ENCODE results near the gene TBC1D4. TPM values are rescaled to one million over a fixed set of nuclear protein-coding genes. Genes with fewer than 3 reads are reported as not detected.

TBC1D4 gene
- total and polyA plus RNA-seq, 9 donors, result 14.3 to 24.0 (median 20.3) TPM

DNA sequence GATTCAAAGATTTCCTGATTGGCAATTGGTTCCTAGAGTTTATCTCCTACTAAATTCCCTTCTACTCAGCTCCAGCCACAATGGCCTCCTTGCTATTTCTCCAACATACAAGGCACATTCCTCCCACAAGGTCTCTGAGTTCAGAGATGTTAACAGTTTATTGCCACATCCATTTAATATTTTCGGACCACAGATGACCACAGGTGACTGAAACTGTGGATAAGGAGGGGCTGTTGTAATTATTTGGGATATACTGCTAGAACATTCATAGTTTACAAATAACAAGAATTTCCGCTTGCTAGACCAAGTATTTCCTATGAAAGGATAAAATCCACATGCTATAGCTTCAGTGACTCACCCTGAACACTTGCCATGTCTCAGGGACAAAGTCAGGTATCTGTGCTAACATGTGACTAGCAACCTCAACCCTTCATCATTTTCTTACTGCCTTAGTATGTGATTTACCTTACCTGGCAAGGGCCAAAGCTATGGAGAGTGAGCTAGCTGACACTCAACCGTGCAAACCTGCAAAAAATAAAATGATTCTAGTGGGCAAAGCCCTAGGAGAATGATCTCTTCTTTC, 117.7 kb downstream of the TBC1D4 start:
- WGBS (ENCODE audit: insufficient coverage), result 86% methylated on average over 1 of the region's 3 CpGs
- Histone ChIP-seq H3K4me1 (ENCODE audit: control insufficient read depth, insufficient read depth, low read length) (peaks cover 5% of the 10 kb centered on the region), H3K27me3 (ENCODE audit: control insufficient read depth, insufficient read depth, low read length) (no peaks in the 10 kb centered on the region), H3K4me3 (ENCODE audit: low read length) (no peak overlapping the region), H3K36me3 (ENCODE audit: control insufficient read depth, insufficient read depth, low read length) (peaks cover 5% of the 10 kb centered on the region), H3K9me3 (replicated peaks; ENCODE audit: control insufficient read depth, low read depth, low read length) (no peaks in the 10 kb centered on the region), H3K27ac (ENCODE audit: low read length) (no peak overlapping the region)
- DNase-seq, result no peak

DNA sequence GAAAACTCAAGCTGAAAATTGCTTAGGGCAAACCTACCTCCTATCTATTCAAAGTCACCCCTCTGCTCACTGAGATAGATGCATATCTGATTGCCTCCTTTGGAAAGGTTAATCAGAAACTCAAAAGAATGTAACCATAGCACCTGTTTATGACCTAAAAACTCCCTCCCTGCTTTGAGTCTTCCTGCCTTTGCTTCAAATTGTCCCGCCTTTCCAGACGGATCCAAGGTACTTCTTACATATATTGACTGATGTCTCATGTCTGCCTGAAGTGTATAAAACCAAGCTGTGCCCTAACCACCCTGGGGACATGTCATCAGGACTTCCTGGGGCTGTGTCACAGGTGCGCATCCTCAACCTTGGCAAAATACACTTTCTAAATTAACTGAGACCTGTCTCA, 118.6 kb downstream of the TBC1D4 start:
- 75% methylated on average over 2 of the region's 3 CpGs for WGBS (ENCODE audit: insufficient coverage)
- Histone ChIP-seq H3K27ac (ENCODE audit: low read length) (no peak overlapping the region), H3K4me1 (ENCODE audit: control insufficient read depth, insufficient read depth, low read length) (peaks cover 5% of the 10 kb centered on the region), H3K4me3 (ENCODE audit: low read length) (no peak overlapping the region), H3K36me3 (ENCODE audit: control insufficient read depth, insufficient read depth, low read length) (peaks cover 5% of the 10 kb centered on the region), H3K27me3 (ENCODE audit: control insufficient read depth, insufficient read depth, low read length) (no peaks in the 10 kb centered on the region), H3K9me3 (replicated peaks; ENCODE audit: control insufficient read depth, low read depth, low read length) (no peaks in the 10 kb centered on the region)
- no peak for DNase-seq

DNA sequence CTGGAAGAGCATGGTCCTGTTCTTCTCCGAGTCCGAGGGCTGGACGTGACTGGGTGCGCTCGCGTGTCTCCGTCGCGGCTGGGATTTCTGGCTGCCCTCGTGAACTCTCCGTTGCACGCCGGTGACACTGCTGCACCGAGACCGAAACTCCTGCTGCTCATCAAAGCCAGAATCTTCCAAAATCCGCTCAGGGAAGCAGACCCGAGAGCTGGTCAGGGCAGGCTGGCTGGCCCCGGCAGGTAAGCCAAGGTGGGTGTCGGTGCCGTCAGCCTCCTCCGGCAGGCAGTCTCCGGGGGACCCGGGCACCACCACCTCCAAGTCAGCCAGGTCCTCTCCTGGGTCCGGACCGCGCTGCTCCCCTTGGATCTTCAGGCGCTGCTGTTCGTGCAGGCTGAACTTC, 119.9 kb downstream of the TBC1D4 start:
- no peak for DNase-seq
- H3K27ac ChIP-seq (ENCODE audit: low read length), result no peak overlapping the region
- H3K36me3 ChIP-seq (ENCODE audit: control insufficient read depth, insufficient read depth, low read length), result peaks cover 5% of the 10 kb centered on the region
- H3K4me3 ChIP-seq (ENCODE audit: low read length), result no peak overlapping the region
- H3K27me3 ChIP-seq (ENCODE audit: control insufficient read depth, insufficient read depth, low read length), result no peaks in the 10 kb centered on the region
- 99% methylated on average over 28 of the region's 28 CpGs for WGBS (ENCODE audit: insufficient coverage)
- peaks cover 3% of the 10 kb centered on the region for H3K4me1 ChIP-seq (ENCODE audit: control insufficient read depth, insufficient read depth, low read length)
- no peaks in the 10 kb centered on the region for H3K9me3 ChIP-seq (replicated peaks; ENCODE audit: control insufficient read depth, low read depth, low read length)

DNA sequence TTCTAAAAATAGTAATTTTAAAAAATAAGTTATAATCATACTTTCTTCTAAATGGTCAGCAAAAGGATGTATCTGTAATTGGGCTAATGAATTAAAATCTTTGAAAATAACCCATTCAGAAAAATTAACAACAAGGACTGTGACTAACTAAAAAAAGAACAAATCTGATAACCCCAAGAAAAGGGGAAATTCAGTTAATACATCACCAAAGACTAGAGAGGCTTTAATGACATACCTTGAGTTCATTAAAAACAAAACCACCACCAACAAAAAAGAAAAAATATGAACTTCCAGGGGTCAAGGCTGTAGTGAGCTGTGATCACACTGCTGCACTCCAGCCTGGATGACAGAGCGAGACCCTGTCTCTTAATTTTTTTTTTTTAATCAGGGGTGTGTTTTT, 121.8 kb downstream of the TBC1D4 start:
- no peaks in the 10 kb centered on the region for H3K27me3 ChIP-seq (ENCODE audit: control insufficient read depth, insufficient read depth, low read length)
- H3K36me3 ChIP-seq (ENCODE audit: control insufficient read depth, insufficient read depth, low read length), result peaks cover 5% of the 10 kb centered on the region
- no CpG with 5 or more reads among the region's 1 CpG for WGBS (ENCODE audit: insufficient coverage)
- H3K4me1 ChIP-seq (ENCODE audit: control insufficient read depth, insufficient read depth, low read length), result no peaks in the 10 kb centered on the region
- no peaks in the 10 kb centered on the region for H3K9me3 ChIP-seq (replicated peaks; ENCODE audit: control insufficient read depth, low read depth, low read length)
- no peak overlapping the region for H3K4me3 ChIP-seq (ENCODE audit: low read length)
- no peak for DNase-seq
- H3K27ac ChIP-seq (ENCODE audit: low read length), result no peak overlapping the region

DNA sequence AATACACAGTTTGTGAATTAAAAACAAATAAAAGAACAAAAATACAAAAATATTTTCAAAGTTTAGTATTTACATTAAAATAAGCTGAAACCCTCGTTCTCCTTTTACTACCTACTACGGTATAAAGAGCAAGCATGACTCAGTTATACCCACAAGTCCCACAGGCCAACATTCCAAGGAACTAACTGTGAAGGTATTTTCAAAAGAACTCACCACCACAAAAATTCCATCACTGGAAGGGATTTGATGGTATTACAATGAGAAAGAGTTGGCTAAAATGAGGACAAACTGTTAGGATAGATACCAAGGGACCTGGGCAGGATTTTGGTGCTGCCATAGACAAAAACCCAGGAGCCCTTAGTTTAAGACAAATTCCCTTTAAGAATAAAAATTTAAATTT, 122.7 kb downstream of the TBC1D4 start:
- Histone ChIP-seq H3K36me3 (ENCODE audit: control insufficient read depth, insufficient read depth, low read length) (peaks cover 11% of the 10 kb centered on the region), H3K27me3 (ENCODE audit: control insufficient read depth, insufficient read depth, low read length) (no peaks in the 10 kb centered on the region), H3K27ac (ENCODE audit: low read length) (no peak overlapping the region), H3K4me3 (ENCODE audit: low read length) (no peak overlapping the region), H3K9me3 (replicated peaks; ENCODE audit: control insufficient read depth, low read depth, low read length) (no peaks in the 10 kb centered on the region), H3K4me1 (ENCODE audit: control insufficient read depth, insufficient read depth, low read length) (no peaks in the 10 kb centered on the region)
- no CpG with 5 or more reads among the region's 2 CpGs for WGBS (ENCODE audit: insufficient coverage)
- DNase-seq, result no peak

DNA sequence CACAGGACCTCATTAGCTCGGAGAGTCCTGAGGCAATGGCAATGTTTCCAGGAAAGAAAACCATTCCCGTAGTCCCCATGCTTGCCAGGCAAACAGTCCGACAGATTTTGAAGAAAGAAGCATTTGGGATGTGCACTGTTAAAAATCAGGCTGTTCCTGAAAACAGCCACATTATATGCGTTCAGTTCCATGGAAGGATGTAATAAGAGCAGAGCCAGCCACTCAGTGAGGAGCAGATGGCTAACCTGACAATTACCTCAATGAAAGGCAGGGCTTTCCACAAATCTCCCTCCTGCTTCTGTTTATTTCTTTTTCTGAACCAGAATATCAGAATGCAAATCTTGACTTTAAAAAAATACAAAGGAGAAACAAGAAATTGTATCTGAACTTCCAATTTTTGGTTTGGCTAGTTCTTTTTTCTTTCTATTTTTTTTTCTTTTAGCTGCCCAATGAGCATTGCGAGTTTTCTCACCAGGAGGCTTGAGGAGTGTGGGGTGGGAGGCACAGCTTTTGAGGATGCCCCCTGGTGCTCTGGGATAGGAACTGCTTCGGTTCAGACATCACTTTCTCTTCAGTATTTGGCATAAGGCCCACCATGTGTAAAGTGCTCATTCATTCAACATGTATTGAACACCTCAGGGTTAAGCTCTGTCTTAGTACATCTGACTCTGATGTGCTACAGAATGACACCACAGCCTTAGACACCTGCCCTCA, 124.2 kb downstream of the TBC1D4 start:
- H3K9me3 ChIP-seq (replicated peaks; ENCODE audit: control insufficient read depth, low read depth, low read length), result no peaks in the 10 kb centered on the region
- H3K4me3 ChIP-seq (ENCODE audit: low read length), result no peak overlapping the region
- H3K36me3 ChIP-seq (ENCODE audit: control insufficient read depth, insufficient read depth, low read length), result peaks cover 16% of the 10 kb centered on the region
- peak; percentile 37 for DNase-seq
- WGBS (ENCODE audit: insufficient coverage), result 86% methylated on average over 4 of the region's 6 CpGs
- no peaks in the 10 kb centered on the region for H3K27me3 ChIP-seq (ENCODE audit: control insufficient read depth, insufficient read depth, low read length)
- no peak overlapping the region for H3K27ac ChIP-seq (ENCODE audit: low read length)
- H3K4me1 ChIP-seq (ENCODE audit: control insufficient read depth, insufficient read depth, low read length), result no peaks in the 10 kb centered on the region

DNA sequence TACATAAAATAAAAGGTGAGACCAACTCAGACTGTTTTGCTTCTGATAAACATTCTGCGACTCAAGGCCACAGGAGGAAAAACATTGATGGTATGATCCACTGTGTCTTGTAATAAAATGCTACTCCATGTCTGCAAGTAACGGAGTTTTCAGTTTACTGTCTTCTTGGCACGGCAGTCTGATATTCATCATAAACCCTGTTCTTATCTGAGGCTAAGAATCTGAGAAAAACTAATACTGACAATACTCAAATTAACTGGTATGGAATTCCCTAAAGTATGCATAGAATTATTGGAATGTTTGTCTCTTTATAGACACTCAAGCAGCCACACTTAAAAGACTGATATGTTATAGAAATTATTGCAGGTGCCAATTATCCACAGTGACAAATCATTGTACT, 125.5 kb downstream of the TBC1D4 start:
- no peak overlapping the region for H3K4me3 ChIP-seq (ENCODE audit: low read length)
- WGBS (ENCODE audit: insufficient coverage), result no CpG with 5 or more reads among the region's 3 CpGs
- DNase-seq, result no peak
- no peak overlapping the region for H3K27ac ChIP-seq (ENCODE audit: low read length)
- H3K27me3 ChIP-seq (ENCODE audit: control insufficient read depth, insufficient read depth, low read length), result no peaks in the 10 kb centered on the region
- no peaks in the 10 kb centered on the region for H3K9me3 ChIP-seq (replicated peaks; ENCODE audit: control insufficient read depth, low read depth, low read length)
- peaks cover 11% of the 10 kb centered on the region for H3K36me3 ChIP-seq (ENCODE audit: control insufficient read depth, insufficient read depth, low read length)
- H3K4me1 ChIP-seq (ENCODE audit: control insufficient read depth, insufficient read depth, low read length), result no peaks in the 10 kb centered on the region

DNA sequence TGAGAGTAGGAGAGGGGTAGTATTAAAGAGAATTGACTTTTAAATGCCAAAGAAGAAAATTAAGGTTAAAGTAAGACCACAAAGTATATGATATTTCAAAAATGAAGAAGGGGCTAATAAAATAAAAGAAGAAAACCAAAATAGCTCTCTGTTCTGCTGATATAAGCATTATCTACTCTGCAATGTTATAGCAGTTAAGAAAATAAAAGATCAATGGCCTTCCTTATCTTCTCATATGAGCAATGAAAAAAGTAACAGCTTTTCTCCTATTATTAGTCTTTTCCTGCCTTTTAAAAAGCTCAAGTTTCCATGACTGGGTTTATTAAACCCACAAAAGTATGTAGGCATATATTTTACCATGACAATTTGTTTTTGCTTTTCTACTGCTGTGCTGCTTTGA, 126.4 kb downstream of the TBC1D4 start:
- Histone ChIP-seq H3K36me3 (ENCODE audit: control insufficient read depth, insufficient read depth, low read length) (peaks cover 11% of the 10 kb centered on the region), H3K9me3 (replicated peaks; ENCODE audit: control insufficient read depth, low read depth, low read length) (no peaks in the 10 kb centered on the region), H3K4me3 (ENCODE audit: low read length) (no peak overlapping the region), H3K4me1 (ENCODE audit: control insufficient read depth, insufficient read depth, low read length) (no peaks in the 10 kb centered on the region), H3K27ac (ENCODE audit: low read length) (no peak overlapping the region), H3K27me3 (ENCODE audit: control insufficient read depth, insufficient read depth, low read length) (no peaks in the 10 kb centered on the region)
- no peak for DNase-seq

DNA sequence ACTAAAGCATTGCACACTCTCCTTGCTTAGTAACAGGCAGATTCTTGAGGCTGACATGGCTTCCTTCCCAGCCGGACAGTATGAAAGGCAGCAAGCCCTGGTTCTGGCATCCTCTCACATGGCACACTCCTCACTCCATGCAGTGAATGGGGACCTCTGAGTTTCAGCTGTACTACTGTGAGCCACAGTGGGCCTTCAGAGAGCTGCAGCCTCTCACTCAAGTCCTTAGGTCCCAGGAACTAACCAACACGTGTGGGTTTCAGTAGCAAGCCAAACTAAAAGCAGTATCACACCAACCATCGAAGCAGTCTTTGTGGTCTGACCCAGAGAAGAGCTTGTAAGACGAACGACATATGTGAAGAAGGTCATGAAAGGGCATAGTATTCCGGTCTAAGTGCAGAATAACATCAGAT, 128.2 kb downstream of the TBC1D4 start:
- Histone ChIP-seq H3K4me3 (ENCODE audit: low read length) (no peak overlapping the region), H3K9me3 (replicated peaks; ENCODE audit: control insufficient read depth, low read depth, low read length) (no peaks in the 10 kb centered on the region), H3K36me3 (ENCODE audit: control insufficient read depth, insufficient read depth, low read length) (peaks cover 14% of the 10 kb centered on the region), H3K27me3 (ENCODE audit: control insufficient read depth, insufficient read depth, low read length) (no peaks in the 10 kb centered on the region), H3K4me1 (ENCODE audit: control insufficient read depth, insufficient read depth, low read length) (no peaks in the 10 kb centered on the region), H3K27ac (ENCODE audit: low read length) (no peak overlapping the region)
- 93% methylated on average over 3 of the region's 6 CpGs for WGBS (ENCODE audit: insufficient coverage)
- no peak for DNase-seq

DNA sequence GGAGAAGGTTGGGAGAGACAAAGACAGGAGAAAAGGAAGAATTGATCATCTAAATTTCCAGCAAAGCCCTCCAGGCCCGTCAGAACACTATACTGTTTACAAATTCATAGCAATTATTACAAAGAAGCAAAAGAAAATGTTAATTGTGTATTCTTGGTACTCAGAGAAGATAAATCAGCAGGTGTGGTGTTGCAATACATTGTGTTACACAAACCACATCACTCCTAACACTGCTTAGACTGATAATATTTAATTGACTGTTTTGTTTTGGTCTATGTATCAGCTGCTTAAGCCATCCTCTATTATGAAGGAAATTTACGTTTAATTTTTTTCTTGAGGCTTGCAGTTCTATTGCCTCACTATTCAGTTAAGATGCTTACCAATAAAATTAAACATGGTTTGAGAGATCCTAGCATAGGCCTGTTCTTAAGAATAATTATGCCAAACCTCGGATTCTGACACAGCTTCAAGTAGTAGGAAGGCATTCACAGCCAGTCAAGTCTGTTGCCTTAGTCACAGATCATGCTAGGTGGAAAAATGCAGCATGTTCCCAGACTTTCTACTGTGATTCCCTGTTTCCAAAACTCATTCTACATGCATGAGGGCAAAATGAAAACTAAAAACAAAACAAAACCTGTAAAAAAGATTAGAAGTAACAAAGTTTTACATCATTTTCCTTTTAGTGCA, 129.2 kb downstream of the TBC1D4 start:
- Histone ChIP-seq H3K4me3 (ENCODE audit: low read length) (no peak overlapping the region), H3K4me1 (ENCODE audit: control insufficient read depth, insufficient read depth, low read length) (no peaks in the 10 kb centered on the region), H3K27ac (ENCODE audit: low read length) (no peak overlapping the region), H3K36me3 (ENCODE audit: control insufficient read depth, insufficient read depth, low read length) (peaks cover 20% of the 10 kb centered on the region), H3K27me3 (ENCODE audit: control insufficient read depth, insufficient read depth, low read length) (no peaks in the 10 kb centered on the region), H3K9me3 (replicated peaks; ENCODE audit: control insufficient read depth, low read depth, low read length) (no peaks in the 10 kb centered on the region)
- no peak for DNase-seq
- 88% methylated on average over 1 of the region's 3 CpGs for WGBS (ENCODE audit: insufficient coverage)

Data from muscle of leg (tissue), 11 donors.